Thyroid gland (tissue), 4 donors: ENCODE data around the gene MPPED1.

ENCODE experiments used
- CTCF ChIP-seq, 6 experiments: fragments of 200-600 bp in 3 of 6; fragments of 450-650 bp in 3 of 6; sonication (generic) in 3 of 6; IDR thresholded peaks; one replicate each; pipeline ENCODE4 v1.5.1; 2016 to 2019; ENCODE audit warnings: antibody characterized with exemption in 6 of 6, mild to moderate bottlenecking in 2 of 6, inconsistent platforms in 1 of 6, moderate library complexity in 1 of 6
- POLR2A ChIP-seq, 2 donors: fragments of 450-650 bp; IDR thresholded peaks; one replicate each; pipeline ENCODE4 v1.6.1; 2017; ENCODE audit warnings: antibody characterized with exemption in 2 of 2, mild to moderate bottlenecking in 2 of 2, moderate library complexity in 1 of 2

- TF ChIP-seq POLR2A (IDR thresholded peaks at IDR 0.05) (no peak), CTCF (IDR thresholded peaks at IDR 0.05) (no peak)
Observed at GRCh38 chr22:43554694-43555365, 143.0 kb downstream of the MPPED1 start.
